Left forelimb (tissue), 1 donor: ENCODE results near the gene EPB41L1.

Source experiments
- DNase-seq: peaks from one replicate; pipeline ENCODE4 v3.0.0-alpha.2; 2018; ENCODE audit warnings: low spot score

The EPB41L1 gene

GRCh38 chr20:36154700-36155628 lies at the start of gene EPB41L1:
Gene EPB41L1, plus strand, starts transcription at chr20:36154740. Its CDS starts 19,038 bp downstream, at chr20:36173778.
- no peak for DNase-seq

GRCh38 chr20:36104856-36105255 lies 49.7 kb upstream of the EPB41L1 start:
- DNase-seq = no peak

GRCh38 chr20:36105711-36106226 lies 48.8 kb upstream of the EPB41L1 start:
- DNase-seq = no peak

- DNase-seq = no peak
These were observed 47.9 kb upstream of the EPB41L1 start for GRCh38 chr20:36106606-36107005.

- DNase-seq = no peak
These were observed 46.7 kb upstream of the EPB41L1 start for GRCh38 chr20:36107881-36108280.

- no peak for DNase-seq
These were observed 45.1 kb upstream of the EPB41L1 start for GRCh38 chr20:36109251-36109947.

- no peak for DNase-seq
These were observed 43.5 kb upstream of the EPB41L1 start for GRCh38 chr20:36110994-36111393.

GRCh38 chr20:36112112-36112511 lies 42.4 kb upstream of the EPB41L1 start:
- no peak for DNase-seq

- no peak for DNase-seq
These were observed 41.5 kb upstream of the EPB41L1 start for GRCh38 chr20:36113036-36113435.

- no peak for DNase-seq
These were observed 40.8 kb upstream of the EPB41L1 start for GRCh38 chr20:36113566-36114250.

- DNase-seq = no peak
These were observed 39.8 kb upstream of the EPB41L1 start for GRCh38 chr20:36114707-36115106.

GRCh38 chr20:36115925-36116324 lies 38.6 kb upstream of the EPB41L1 start:
- no peak for DNase-seq

- DNase-seq = no peak
These were observed 37.6 kb upstream of the EPB41L1 start for GRCh38 chr20:36116807-36117441.

- DNase-seq = no peak
These were observed 36.9 kb upstream of the EPB41L1 start for GRCh38 chr20:36117638-36118037.

GRCh38 chr20:36118371-36118770 lies 36.2 kb upstream of the EPB41L1 start:
- DNase-seq = no peak

- no peak for DNase-seq
These were observed 35.0 kb upstream of the EPB41L1 start for GRCh38 chr20:36119537-36119936.

- DNase-seq = no peak
These were observed 34.3 kb upstream of the EPB41L1 start for GRCh38 chr20:36120241-36120640.

GRCh38 chr20:36120991-36121390 lies 33.5 kb upstream of the EPB41L1 start:
- no peak for DNase-seq

- DNase-seq = no peak
These were observed 32.3 kb upstream of the EPB41L1 start for GRCh38 chr20:36121981-36122930.

GRCh38 chr20:36122931-36123288 lies 31.6 kb upstream of the EPB41L1 start:
- DNase-seq = no peak

- DNase-seq = no peak
These were observed 29.4 kb upstream of the EPB41L1 start for GRCh38 chr20:36125097-36125496.
